Measurements from ENCODE around the gene FAM193B.

Gene FAM193B

DNA sequence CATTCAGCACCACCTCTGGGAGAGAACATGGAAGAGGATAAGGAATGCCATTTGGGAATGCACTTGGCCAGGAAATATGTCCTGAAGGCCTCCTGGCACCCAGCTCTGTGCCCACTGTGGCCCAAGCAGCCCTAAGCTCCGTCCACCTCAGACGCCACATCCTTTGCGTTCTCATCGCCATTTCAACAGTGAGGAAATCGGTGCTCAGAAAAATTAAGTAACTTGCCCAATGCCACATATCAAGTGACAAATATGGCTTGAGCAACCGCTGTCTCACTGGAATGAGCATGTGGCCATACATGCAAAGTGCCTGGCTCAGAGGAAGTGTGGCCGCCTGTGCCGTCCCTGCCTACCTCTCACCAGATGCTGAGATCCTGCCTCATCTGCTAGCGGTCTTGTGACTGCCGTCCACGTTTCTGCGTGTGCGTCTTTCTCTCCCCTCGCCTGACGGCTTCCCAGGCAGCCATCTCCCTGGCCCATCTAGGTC, 43.8 kb downstream of the FAM193B start:
- TF ChIP-seq, protein P1, sequence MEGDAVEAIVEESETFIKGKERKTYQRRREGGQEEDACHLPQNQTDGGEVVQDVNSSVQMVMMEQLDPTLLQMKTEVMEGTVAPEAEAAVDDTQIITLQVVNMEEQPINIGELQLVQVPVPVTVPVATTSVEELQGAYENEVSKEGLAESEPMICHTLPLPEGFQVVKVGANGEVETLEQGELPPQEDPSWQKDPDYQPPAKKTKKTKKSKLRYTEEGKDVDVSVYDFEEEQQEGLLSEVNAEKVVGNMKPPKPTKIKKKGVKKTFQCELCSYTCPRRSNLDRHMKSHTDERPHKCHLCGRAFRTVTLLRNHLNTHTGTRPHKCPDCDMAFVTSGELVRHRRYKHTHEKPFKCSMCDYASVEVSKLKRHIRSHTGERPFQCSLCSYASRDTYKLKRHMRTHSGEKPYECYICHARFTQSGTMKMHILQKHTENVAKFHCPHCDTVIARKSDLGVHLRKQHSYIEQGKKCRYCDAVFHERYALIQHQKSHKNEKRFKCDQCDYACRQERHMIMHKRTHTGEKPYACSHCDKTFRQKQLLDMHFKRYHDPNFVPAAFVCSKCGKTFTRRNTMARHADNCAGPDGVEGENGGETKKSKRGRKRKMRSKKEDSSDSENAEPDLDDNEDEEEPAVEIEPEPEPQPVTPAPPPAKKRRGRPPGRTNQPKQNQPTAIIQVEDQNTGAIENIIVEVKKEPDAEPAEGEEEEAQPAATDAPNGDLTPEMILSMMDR (IDR thresholded peaks at IDR 0.05; ENCODE audit: insufficient read depth, low read length): no peak
- TF ChIP-seq SPI1 (IDR thresholded peaks at IDR 0.05; ENCODE audit: borderline replicate concordance, low read depth) (peak; percentile 78; the same call in 1 of the 2 replicates), GABPA (IDR thresholded peaks at IDR 0.05; ENCODE audit: low read depth) (no peak), POLR2AphosphoS5 (IDR thresholded peaks at IDR 0.05; ENCODE audit: low read depth) (peak; percentile 92)
- TF ChIP-seq, protein P2, sequence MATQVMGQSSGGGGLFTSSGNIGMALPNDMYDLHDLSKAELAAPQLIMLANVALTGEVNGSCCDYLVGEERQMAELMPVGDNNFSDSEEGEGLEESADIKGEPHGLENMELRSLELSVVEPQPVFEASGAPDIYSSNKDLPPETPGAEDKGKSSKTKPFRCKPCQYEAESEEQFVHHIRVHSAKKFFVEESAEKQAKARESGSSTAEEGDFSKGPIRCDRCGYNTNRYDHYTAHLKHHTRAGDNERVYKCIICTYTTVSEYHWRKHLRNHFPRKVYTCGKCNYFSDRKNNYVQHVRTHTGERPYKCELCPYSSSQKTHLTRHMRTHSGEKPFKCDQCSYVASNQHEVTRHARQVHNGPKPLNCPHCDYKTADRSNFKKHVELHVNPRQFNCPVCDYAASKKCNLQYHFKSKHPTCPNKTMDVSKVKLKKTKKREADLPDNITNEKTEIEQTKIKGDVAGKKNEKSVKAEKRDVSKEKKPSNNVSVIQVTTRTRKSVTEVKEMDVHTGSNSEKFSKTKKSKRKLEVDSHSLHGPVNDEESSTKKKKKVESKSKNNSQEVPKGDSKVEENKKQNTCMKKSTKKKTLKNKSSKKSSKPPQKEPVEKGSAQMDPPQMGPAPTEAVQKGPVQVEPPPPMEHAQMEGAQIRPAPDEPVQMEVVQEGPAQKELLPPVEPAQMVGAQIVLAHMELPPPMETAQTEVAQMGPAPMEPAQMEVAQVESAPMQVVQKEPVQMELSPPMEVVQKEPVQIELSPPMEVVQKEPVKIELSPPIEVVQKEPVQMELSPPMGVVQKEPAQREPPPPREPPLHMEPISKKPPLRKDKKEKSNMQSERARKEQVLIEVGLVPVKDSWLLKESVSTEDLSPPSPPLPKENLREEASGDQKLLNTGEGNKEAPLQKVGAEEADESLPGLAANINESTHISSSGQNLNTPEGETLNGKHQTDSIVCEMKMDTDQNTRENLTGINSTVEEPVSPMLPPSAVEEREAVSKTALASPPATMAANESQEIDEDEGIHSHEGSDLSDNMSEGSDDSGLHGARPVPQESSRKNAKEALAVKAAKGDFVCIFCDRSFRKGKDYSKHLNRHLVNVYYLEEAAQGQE (IDR thresholded peaks at IDR 0.05; ENCODE audit: insufficient replicate concordance, low read depth): peak; percentile 38
- Histone ChIP-seq H3K27ac (replicated peaks) (peak overlapping the region; percentile 96), H3K4me3 (replicated peaks; ENCODE audit: insufficient read depth, low read length) (no peak overlapping the region), H3K27me3 (ENCODE audit: insufficient read depth, poor library complexity, severe bottlenecking) (no peaks in the 10 kb centered on the region)
- DNase-seq (ENCODE audit: low read depth in 1 of 2, low spot score in 1 of 2): peak; percentile 90 to 97

DNA sequence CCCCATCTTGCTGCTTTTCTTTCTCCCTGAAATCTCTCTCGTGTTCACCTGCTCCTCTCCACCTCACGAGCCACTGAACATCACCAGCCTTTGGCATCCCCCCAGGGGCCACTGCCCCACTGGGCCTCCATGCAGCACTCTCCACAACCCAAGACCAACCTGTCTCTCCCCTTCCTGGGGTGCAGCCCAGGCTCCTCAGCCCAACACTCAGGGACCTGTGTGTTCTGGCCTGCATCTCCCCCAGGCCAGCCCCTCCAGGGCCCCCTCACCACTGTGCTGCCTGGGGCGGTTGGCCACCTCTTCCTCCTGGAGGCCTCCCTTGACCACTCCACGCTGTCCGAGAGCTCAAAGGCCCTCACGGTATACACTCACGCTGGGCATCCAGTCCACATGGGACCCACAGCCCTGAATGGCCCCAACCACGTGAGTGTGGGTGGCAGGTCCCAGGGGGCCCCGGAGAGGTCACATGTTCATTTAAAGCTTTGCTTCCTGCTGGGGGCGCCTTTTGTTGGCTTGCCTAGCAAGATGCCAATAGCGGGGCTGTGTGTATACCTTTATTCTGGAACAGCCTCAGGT, 44.3 kb downstream of the FAM193B start:
- Histone ChIP-seq H3K27me3 (ENCODE audit: insufficient read depth, poor library complexity, severe bottlenecking) (no peaks in the 10 kb centered on the region), H3K27ac (replicated peaks) (peak overlapping the region; percentile 96), H3K4me3 (replicated peaks; ENCODE audit: insufficient read depth, low read length) (peak overlapping the region; percentile 84)
- DNase-seq (ENCODE audit: low read depth in 1 of 2, low spot score in 1 of 2): peak in 1 of 2 experiments; percentile 77
- TF ChIP-seq, protein P2 (IDR thresholded peaks at IDR 0.05; ENCODE audit: insufficient replicate concordance, low read depth): no peak
- no peak for TF ChIP-seq GABPA (IDR thresholded peaks at IDR 0.05; ENCODE audit: low read depth)
- no peak for TF ChIP-seq SPI1 (IDR thresholded peaks at IDR 0.05; ENCODE audit: borderline replicate concordance, low read depth)
- TF ChIP-seq, protein P1 (IDR thresholded peaks at IDR 0.05; ENCODE audit: insufficient read depth, low read length): no peak
- no peak for TF ChIP-seq POLR2AphosphoS5 (IDR thresholded peaks at IDR 0.05; ENCODE audit: low read depth)

DNA sequence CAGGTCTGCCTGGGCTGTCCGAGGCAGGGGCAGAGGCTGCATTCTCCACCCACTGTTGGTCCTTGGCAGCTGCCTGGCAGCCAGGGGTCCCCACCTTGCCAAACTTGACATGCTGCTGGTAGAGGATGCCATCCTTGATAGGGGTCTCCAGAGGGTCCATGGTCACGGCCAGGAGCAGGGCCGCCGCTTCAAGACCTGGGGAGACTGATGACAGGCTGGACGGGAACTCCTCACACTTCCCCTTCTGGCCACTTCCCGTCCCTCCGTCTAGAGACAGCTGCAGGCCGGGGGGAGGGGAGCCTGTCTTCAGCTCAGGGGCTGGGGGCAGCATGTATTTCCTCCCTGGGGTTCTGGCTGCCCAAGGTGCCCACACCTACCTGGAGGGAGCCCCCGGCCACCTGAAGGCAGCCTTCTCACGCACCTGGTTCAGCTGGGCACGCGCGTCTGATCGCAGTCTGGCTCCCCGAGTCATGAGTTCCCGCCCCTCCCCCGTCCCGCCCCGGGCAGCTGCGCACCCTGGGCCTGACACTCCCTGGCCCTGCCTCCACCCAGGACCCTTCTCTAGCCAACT, 44.9 kb downstream of the FAM193B start, which contains the start of gene DOK3:
Gene DOK3 (minus strand): TSS at position 446 of the 571 bp plus-strand sequence. CDS start 286 bp downstream, at position 160.
- Histone ChIP-seq H3K27ac (replicated peaks) (peak within 1 kb of the TSS; percentile 96), H3K4me3 (replicated peaks; ENCODE audit: insufficient read depth, low read length) (peak within 1 kb of the TSS; percentile 84), H3K27me3 (ENCODE audit: insufficient read depth, poor library complexity, severe bottlenecking) (no peaks in the 10 kb centered on the region)
- TF ChIP-seq, protein P2 (IDR thresholded peaks at IDR 0.05; ENCODE audit: insufficient replicate concordance, low read depth): no peak
- TF ChIP-seq SPI1 (IDR thresholded peaks at IDR 0.05; ENCODE audit: borderline replicate concordance, low read depth): peak; percentile 97
- peak; percentile 81 to 84 for DNase-seq (ENCODE audit: low read depth in 1 of 2, low spot score in 1 of 2)

All from HL-60 (cell line).